Measurements from ENCODE around the gene HNRNPA1.

The HNRNPA1 gene

GRCh38 chr12:54294953-54295566, 14.5 kb downstream of the HNRNPA1 start:
- POLR2A ChIA-PET: interaction anchor here (1.6 to 6.0 kb wide), 3 partner anchors 8 to 29 kb away, joined by 5 to 37 read pairs (median 8); partner anchors contain the start of genes CBX5, COPZ1 and HNRNPA1
- no peaks in the 10 kb centered on the region for H3K9me3 ChIP-seq (ENCODE audit: control insufficient read depth, insufficient read depth, low read depth, low read length)
- no peaks in the 10 kb centered on the region for H3K4me1 ChIP-seq (ENCODE audit: control insufficient read depth, insufficient read depth, low read length)
- H3K36me3 ChIP-seq (ENCODE audit: control insufficient read depth in 2 of 2, insufficient read depth in 1 of 2, low read length in 2 of 2): no peaks in the 10 kb centered on the region
- no peak overlapping the region for H3K4me3 ChIP-seq (ENCODE audit: low read depth, low read length)
- TF ChIP-seq, protein P1, sequence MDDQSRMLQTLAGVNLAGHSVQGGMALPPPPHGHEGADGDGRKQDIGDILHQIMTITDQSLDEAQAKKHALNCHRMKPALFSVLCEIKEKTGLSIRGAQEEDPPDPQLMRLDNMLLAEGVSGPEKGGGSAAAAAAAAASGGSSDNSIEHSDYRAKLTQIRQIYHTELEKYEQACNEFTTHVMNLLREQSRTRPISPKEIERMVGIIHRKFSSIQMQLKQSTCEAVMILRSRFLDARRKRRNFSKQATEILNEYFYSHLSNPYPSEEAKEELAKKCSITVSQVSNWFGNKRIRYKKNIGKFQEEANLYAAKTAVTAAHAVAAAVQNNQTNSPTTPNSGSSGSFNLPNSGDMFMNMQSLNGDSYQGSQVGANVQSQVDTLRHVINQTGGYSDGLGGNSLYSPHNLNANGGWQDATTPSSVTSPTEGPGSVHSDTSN (CRISPR knock-in tag; IDR thresholded peaks at IDR 0.05): no peak
- TF ChIP-seq ZBTB6 (tag by site-specific recombination; IDR thresholded peaks at IDR 0.05): no peak
- TF ChIP-seq ZNF600 (tag by site-specific recombination; IDR thresholded peaks at IDR 0.05): peak; percentile 82
- TF ChIP-seq ZNF223 (tag by site-specific recombination; IDR thresholded peaks at IDR 0.05): no peak
- TF ChIP-seq ZNF184 (tag by site-specific recombination; IDR thresholded peaks at IDR 0.05): no peak
- TF ChIP-seq ZNF404 (tag by site-specific recombination; IDR thresholded peaks at IDR 0.05): no peak
- no peak for TF ChIP-seq ZNF280C (tag by site-specific recombination; IDR thresholded peaks at IDR 0.05)
- TF ChIP-seq KLF8 (tag by site-specific recombination; IDR thresholded peaks at IDR 0.05): no peak
- TF ChIP-seq IKZF3 (tag by site-specific recombination; IDR thresholded peaks at IDR 0.05): peak; percentile 23
- TF ChIP-seq ZNF366 (tag by site-specific recombination; conservative IDR thresholded peaks at IDR 0.05): peak; percentile 61
- no peak for TF ChIP-seq ZNF747 (tag by site-specific recombination; IDR thresholded peaks at IDR 0.05)
- no peak for TF ChIP-seq ZBTB21 (tag by site-specific recombination; IDR thresholded peaks at IDR 0.05)
- no peak for TF ChIP-seq ZNF221 (tag by site-specific recombination; IDR thresholded peaks at IDR 0.05; ENCODE audit: borderline replicate concordance)
- no peak for TF ChIP-seq ZNF19 (tag by site-specific recombination; IDR thresholded peaks at IDR 0.05; ENCODE audit: low read depth)
- TF ChIP-seq ZSCAN5A (tag by site-specific recombination; IDR thresholded peaks at IDR 0.05): no peak
- H3K27ac ChIP-seq (ENCODE audit: extremely low read depth, low read depth, low read length): no peak overlapping the region
- CTCF ChIA-PET: interaction anchor here (0.6 to 5.6 kb wide), 19 partner anchors 9 to 85 kb away, joined by 3 to 63 read pairs (median 9); partner anchors contain the start of gene COPZ1

- Histone ChIP-seq H3K9me3 (ENCODE audit: control insufficient read depth, insufficient read depth, low read depth, low read length) (no peaks in the 10 kb centered on the region), H3K27ac (ENCODE audit: extremely low read depth, low read depth, low read length) (no peak overlapping the region), H3K36me3 (ENCODE audit: control insufficient read depth in 2 of 2, insufficient read depth in 1 of 2, low read length in 2 of 2) (no peaks in the 10 kb centered on the region), H3K4me1 (ENCODE audit: control insufficient read depth, insufficient read depth, low read length) (peaks cover 3% of the 10 kb centered on the region; the same call in 1 of the 2 replicates), H3K4me3 (ENCODE audit: low read depth, low read length) (no peak overlapping the region)
- CTCF ChIA-PET: interaction anchor here (0.7 to 5.6 kb wide), 6 partner anchors 10 to 83 kb away, joined by 4 to 21 read pairs (median 4); no protein-coding TSS in a partner anchor
- POLR2A ChIA-PET: interaction anchor here (0.6 to 2.5 kb wide), 3 partner anchors 16 to 28 kb away, joined by 3 to 9 read pairs (median 8); partner anchors contain the start of genes CBX5, COPZ1 and HNRNPA1
- no peak for TF ChIP-seq ZNF423 (tag by site-specific recombination; IDR thresholded peaks at IDR 0.05)
- TF ChIP-seq ZNF692 (tag by site-specific recombination; IDR thresholded peaks at IDR 0.05): no peak
- TF ChIP-seq ZNF610 (tag by site-specific recombination; IDR thresholded peaks at IDR 0.05; ENCODE audit: borderline replicate concordance): no peak
- no peak for TF ChIP-seq ZNF324 (tag by site-specific recombination; IDR thresholded peaks at IDR 0.05)
- TF ChIP-seq TCF7L2 (IDR thresholded peaks at IDR 0.05; ENCODE audit: borderline replicate concordance, low read depth, low read length): no peak
- no peak for TF ChIP-seq ZFHX2 (tag by site-specific recombination; conservative IDR thresholded peaks at IDR 0.05)
- no peak for TF ChIP-seq RBAK (tag by site-specific recombination; IDR thresholded peaks at IDR 0.05)
- TF ChIP-seq ZNF223 (tag by site-specific recombination; IDR thresholded peaks at IDR 0.05): no peak
- TF ChIP-seq, protein P2, sequence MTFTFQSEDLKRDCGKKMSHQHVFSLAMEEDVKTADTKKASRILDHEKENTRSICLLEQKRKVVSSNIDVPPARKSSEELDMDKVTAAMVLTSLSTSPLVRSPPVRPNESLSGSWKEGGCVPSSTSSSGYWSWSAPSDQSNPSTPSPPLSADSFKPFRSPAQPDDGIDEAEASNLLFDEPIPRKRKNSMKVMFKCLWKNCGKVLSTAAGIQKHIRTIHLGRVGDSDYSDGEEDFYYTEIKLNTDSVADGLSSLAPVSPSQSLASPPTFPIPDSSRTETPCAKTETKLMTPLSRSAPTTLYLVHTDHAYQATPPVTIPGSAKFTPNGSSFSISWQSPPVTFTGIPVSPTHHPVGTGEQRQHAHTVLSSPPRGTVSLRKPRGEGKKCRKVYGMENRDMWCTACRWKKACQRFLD (tag by site-specific recombination; IDR thresholded peaks at IDR 0.05): no peak
Measured at GRCh38 chr12:54296393-54297099, 16.0 kb downstream of the HNRNPA1 start.

All from HEK293 (cell line).